HepG2 (cell line): ENCODE measurements around the gene MOAP1. TPM values are rescaled to one million over a fixed set of nuclear protein-coding genes. Genes with fewer than 3 reads are reported as not detected.

Experiments used
- ATAC-seq: fragments of 200-7000 bp; cut with Tn5 transposase; 3 replicates; pipeline ENCODE4 v1.9.1; 2020; ENCODE audit warnings: mild to moderate bottlenecking, moderate library complexity
- BruUV-seq: library from RNA; stranded (reverse); fragments of 400-500 nt; replicated peaks from 2 replicates; lab custom pipeline; 2021; lab: Mats Ljungman, UMichigan
- CTCF ChIA-PET: fragments of 300-600 bp; formaldehyde crosslinking; extraction: SDS; loops from one replicate; lab custom pipeline; 2021; ENCODE audit warnings: low total read pairs, inconsistent platforms, low intra/inter-chr PET ratio; lab: Yijun Ruan, JAX
- POLR2A ChIA-PET: fragments of 350-600 bp; sonication (Branson Sonifier 250); formaldehyde crosslinking; loops from one replicate; lab custom pipeline; 2020; ENCODE audit warnings: antibody characterized with exemption, inconsistent platforms; lab: Yijun Ruan, JAX
- DNase-seq: peaks from one replicate; pipeline ENCODE4 v3.0.0-alpha.2; 2015; ENCODE audit warnings: low spot score
- FAIRE-seq: peaks from 3 replicates; lab custom pipeline; 2011; peaks lifted over from hg19 to GRCh38; lab: Jason Lieb, UNC
- H2AFZ ChIP-seq: one replicate; pipeline ENCODE4 v1.6.1; 2011; ENCODE audit warnings: low read length, inconsistent platforms
- H3K27ac ChIP-seq: fragments of 300-600 bp; 3 replicates; pipeline ENCODE4 v1.8.0; 2011; ENCODE audit warnings: mixed run types, mild to moderate bottlenecking, mixed read lengths, low read length, inconsistent platforms; ENCODE audit not compliant: insufficient read depth; ENCODE audit errors: extremely low read length
- H3K27me3 ChIP-seq, 2 experiments: fragments of 200-600 bp in 1 of 2; 2 replicates in 1 of 2; 3 replicates in 1 of 2; pipeline versions ENCODE4 v1.6.0 to v1.8.0; 2011; ENCODE audit warnings: low read length in 2 of 2, mild to moderate bottlenecking in 2 of 2, moderate library complexity in 2 of 2, inconsistent platforms in 1 of 2; ENCODE audit not compliant: insufficient read depth in 2 of 2, control insufficient read depth in 1 of 2
- H3K36me3 ChIP-seq, 2 experiments: fragments of 200-600 bp in 1 of 2; replicated peaks in 1 of 2; 2 replicates in 1 of 2; 3 replicates in 1 of 2; pipeline versions ENCODE4 v1.5.1 to v1.8.0; 2011; ENCODE audit warnings: low read length in 2 of 2, inconsistent platforms in 1 of 2; ENCODE audit not compliant: insufficient read depth in 2 of 2, control insufficient read depth in 1 of 2
- H3K4me1 ChIP-seq: 2 replicates; pipeline ENCODE4 v1.5.1; 2012; ENCODE audit warnings: low read length, inconsistent platforms; ENCODE audit not compliant: insufficient read depth
- H3K4me2 ChIP-seq: 2 replicates; pipeline ENCODE4 v1.6.0; 2011; ENCODE audit warnings: low read depth, low read length, inconsistent platforms
- H3K4me3 ChIP-seq, 3 experiments: fragments of 200-600 bp in 1 of 3; sonication (generic), shearing (Covaris generic) in 1 of 3; replicated peaks in 1 of 3; 2 replicates each; pipeline ENCODE4 v1.5.1; 2011 to 2016; ENCODE audit warnings: low read length in 3 of 3, inconsistent platforms in 2 of 3, low read depth in 2 of 3, mild to moderate bottlenecking in 2 of 3, control low read depth in 1 of 3, mixed read lengths in 1 of 3; ENCODE audit not compliant: insufficient read depth in 1 of 3
- H3K79me2 ChIP-seq: one replicate; pipeline ENCODE4 v1.6.1; 2011; ENCODE audit warnings: low read length, inconsistent platforms; ENCODE audit not compliant: insufficient read depth
- H3K9ac ChIP-seq: 2 replicates; pipeline ENCODE4 v1.6.0; 2011; ENCODE audit warnings: mild to moderate bottlenecking, low read depth, low read length, inconsistent platforms; ENCODE audit not compliant: insufficient read depth
- H3K9me3 ChIP-seq: 2 replicates; pipeline ENCODE4 v1.5.1; 2012; ENCODE audit warnings: mild to moderate bottlenecking, low read length
- H4K20me1 ChIP-seq: 2 replicates; pipeline ENCODE4 v1.6.0; 2011; ENCODE audit warnings: inconsistent platforms, mild to moderate bottlenecking, low read length, moderate library complexity; ENCODE audit not compliant: insufficient read depth
- ELF1 ChIP-seq: sonication (generic); formaldehyde crosslinking; IDR thresholded peaks from 2 replicates; pipeline ENCODE4 v1.4.0; 2020; ENCODE audit warnings: missing genetic modification reagents
- ESRRA ChIP-seq: sonication (generic); formaldehyde crosslinking; IDR thresholded peaks from 2 replicates; pipeline ENCODE4 v1.5.1; 2020; ENCODE audit warnings: mild to moderate bottlenecking, low read depth, missing genetic modification reagents
- GABPB1 ChIP-seq: IDR thresholded peaks from 2 replicates; pipeline ENCODE4 v1.6.1; 2016; ENCODE audit warnings: mild to moderate bottlenecking, missing genetic modification reagents, moderate library complexity, missing compliant biosample characterization
- IRF1 ChIP-seq: sonication (generic); formaldehyde crosslinking; IDR thresholded peaks from 2 replicates; pipeline ENCODE4 v1.4.0; 2020; ENCODE audit warnings: low read depth, mild to moderate bottlenecking, missing genetic modification reagents
- LBX2 ChIP-seq: sonication (generic); formaldehyde crosslinking; IDR thresholded peaks from 2 replicates; pipeline ENCODE4 v1.5.0; 2020; ENCODE audit warnings: missing genetic modification reagents, mild to moderate bottlenecking, borderline replicate concordance
- NFYC ChIP-seq: IDR thresholded peaks from 2 replicates; pipeline ENCODE4 v1.6.1; 2016; ENCODE audit warnings: missing genetic modification reagents, missing compliant biosample characterization
- PCBP2 ChIP-seq: fragments of 200-400 bp; formaldehyde crosslinking; optimal IDR thresholded peaks from 2 replicates; pipeline ENCODE3; 2018; ENCODE audit warnings: low read length, low read depth; ENCODE audit not compliant: poor library complexity, severe bottlenecking
- RFX3 ChIP-seq: IDR thresholded peaks from 2 replicates; pipeline ENCODE4 v1.6.1; 2016; ENCODE audit warnings: missing biosample characterization, missing genetic modification reagents
- RFXAP ChIP-seq: sonication (generic); formaldehyde crosslinking; IDR thresholded peaks from 2 replicates; pipeline ENCODE4 v1.4.0; 2020; ENCODE audit warnings: missing genetic modification reagents, borderline replicate concordance
- SRSF1 ChIP-seq: fragments of 200-400 bp; formaldehyde crosslinking; optimal IDR thresholded peaks from 2 replicates; pipeline ENCODE3; 2017; ENCODE audit warnings: mild to moderate bottlenecking, low read depth, low read length, moderate library complexity
- STAT5B ChIP-seq: sonication (generic); formaldehyde crosslinking; IDR thresholded peaks from 2 replicates; pipeline ENCODE4 v1.4.0; 2020; ENCODE audit warnings: missing genetic modification reagents
- ZBTB3 ChIP-seq: sonication (generic); formaldehyde crosslinking; IDR thresholded peaks from 2 replicates; pipeline ENCODE4 v1.4.0; 2020; ENCODE audit warnings: low read depth, mild to moderate bottlenecking, moderate library complexity, missing genetic modification reagents, borderline replicate concordance
- ZIK1 ChIP-seq: sonication (generic); formaldehyde crosslinking; IDR thresholded peaks from 2 replicates; pipeline ENCODE4 v1.5.0; 2020; ENCODE audit warnings: mild to moderate bottlenecking, low read depth, missing genetic modification reagents, borderline replicate concordance
- ZNF224 ChIP-seq: sonication (generic); formaldehyde crosslinking; IDR thresholded peaks from 2 replicates; pipeline ENCODE4 v1.5.0; 2020; ENCODE audit warnings: mild to moderate bottlenecking, missing genetic modification reagents
- ZNF264 ChIP-seq: sonication (generic); formaldehyde crosslinking; IDR thresholded peaks from 2 replicates; pipeline ENCODE4 v1.4.0; 2020; ENCODE audit warnings: missing genetic modification reagents
- ZNF510 ChIP-seq: sonication (generic); formaldehyde crosslinking; IDR thresholded peaks from 2 replicates; pipeline ENCODE4 v1.4.0; 2020; ENCODE audit warnings: low read depth, mild to moderate bottlenecking, missing genetic modification reagents
- ZSCAN29 ChIP-seq: sonication (generic); formaldehyde crosslinking; conservative IDR thresholded peaks from 2 replicates; pipeline ENCODE4 v1.4.0; 2020; ENCODE audit warnings: mild to moderate bottlenecking, missing genetic modification reagents
- WGBS: methylation state at CpG from one replicate; pipeline ENCODE4 v1.1.6; 2017; ENCODE audit warnings: low lambda C conversion rate; 5-methylcytosine and 5-hydroxymethylcytosine counted together
- in situ Hi-C: cut with HindIII; loops from 2 replicates; pipeline ENCODE4 v1.10.0; 2017; ENCODE audit warnings: low pct_unique_long_range_greater_than_20kb; ENCODE audit not compliant: extremely low pct_ligation_motif_present
- intact Hi-C: fragments of 100-400 bp; cut with micrococcal nuclease; formaldehyde crosslinking; loops from one replicate; pipeline ENCODE4 v1.10.0; 2022; ENCODE audit not compliant: unreplicated experiment
- polyA plus RNA-seq, 8 experiments: library from polyadenylated mRNA; depleted of rRNA in 3 of 8; stranded (reverse) in 7 of 8; unstranded in 1 of 8; fragments of >200 nt; fragmentation: Illumina TruSeq in 4 of 8; extraction: Trizol in 4 of 8; gene quantifications; 2 replicates each; pipeline versions ENCODE4 v1.2.1 to v1.2.3, GENCODE V29; 2011 to 2016; ENCODE audit warnings: low read depth in 4 of 8, missing spikeins in 1 of 8, mixed read lengths in 1 of 8; ENCODE audit not compliant: insufficient read depth in 1 of 8
- total RNA-seq, 5 experiments: library from RNA; depleted of rRNA; stranded (reverse); fragments of >200 nt; fragmentation: Illumina TruSeq; extraction: Trizol; gene quantifications; 2 replicates each; pipeline ENCODE4 v1.2.3, GENCODE V29; 2016; ENCODE audit warnings: low read depth in 1 of 5
- TF ChIP-seq, protein P1 (sequence below): IDR thresholded peaks from 2 replicates; pipeline ENCODE4 v1.6.1; 2012; ENCODE audit warnings: inconsistent platforms
- TF ChIP-seq, protein P2 (sequence below): sonication (generic); formaldehyde crosslinking; IDR thresholded peaks from 2 replicates; pipeline ENCODE4 v1.5.1; 2020; ENCODE audit warnings: mild to moderate bottlenecking, moderate library complexity, missing genetic modification reagents
- TF ChIP-seq, protein P3 (sequence below): sonication (generic); formaldehyde crosslinking; IDR thresholded peaks from 2 replicates; pipeline ENCODE4 v1.8.1; 2023; ENCODE audit warnings: missing genetic modification reagents, mild to moderate bottlenecking, borderline replicate concordance

Gene MOAP1
- total and polyA plus RNA-seq, 2 of the 13 experiments (the other 11 are each of a cell fraction or from before 2014, with no cell fraction given), result 14.6 to 47.0 TPM

GRCh38 chr14:93150227-93151208 lies 34.2 kb downstream of the MOAP1 start:
- DNase-seq (peak; percentile 63), FAIRE-seq (peak; percentile 37), ATAC-seq (peak; percentile 94)
- in situ Hi-C loops, result no loop called here
- ChIA-PET CTCF (no interaction called here), POLR2A (no interaction called here)
- Histone ChIP-seq H3K9ac (peak overlapping the region; percentile 24; the same call in 1 of the 2 replicates), H3K4me2 (peak overlapping the region; percentile 73), H3K27ac (peak overlapping the region; percentile 16), H4K20me1 (no peaks in the 10 kb centered on the region), H3K9me3 (no peaks in the 10 kb centered on the region), H3K4me3 (peak overlapping the region; percentile 30 to 54 (median 42); a peak in 3 of 6 replicates), H3K36me3 (no peaks in the 10 kb centered on the region), H2AFZ (peak overlapping the region; percentile 32), H3K27me3 (no peaks in the 10 kb centered on the region), H3K4me1 (peaks cover 65% of the 10 kb centered on the region), H3K79me2 (no peaks in the 10 kb centered on the region)
- intact Hi-C loops, result no loop called here
- WGBS, result 26% methylated on average over 16 of the region's 16 CpGs
- BruUV-seq, result no TSS peak
- no peak for TF ChIP-seq ZNF510 (CRISPR knock-in tag)
- TF ChIP-seq ZSCAN29 (CRISPR knock-in tag), result no peak
- TF ChIP-seq ZIK1, result no peak
- TF ChIP-seq SRSF1, result no peak
- no peak for TF ChIP-seq GABPB1
- TF ChIP-seq ELF1, result 0 out of 2 replicates have a peak, but pooled peaks have one; percentile 42
- TF ChIP-seq IRF1, result no peak
- TF ChIP-seq ZNF224 (CRISPR knock-in tag), result no peak
- peak; percentile 86 for TF ChIP-seq RFX3 (CRISPR knock-in tag)
- no peak for TF ChIP-seq ESRRA (CRISPR knock-in tag)
- TF ChIP-seq RFXAP (CRISPR knock-in tag), result 0 out of 2 replicates have a peak, but pooled peaks have one; percentile 62
- TF ChIP-seq STAT5B (CRISPR knock-in tag), result no peak
- TF ChIP-seq, protein P1, sequence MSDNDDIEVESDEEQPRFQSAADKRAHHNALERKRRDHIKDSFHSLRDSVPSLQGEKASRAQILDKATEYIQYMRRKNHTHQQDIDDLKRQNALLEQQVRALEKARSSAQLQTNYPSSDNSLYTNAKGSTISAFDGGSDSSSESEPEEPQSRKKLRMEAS, result peak; percentile 40; the same call in 1 of the 2 replicates
- TF ChIP-seq LBX2 (CRISPR knock-in tag), result no peak
- TF ChIP-seq, protein P2, sequence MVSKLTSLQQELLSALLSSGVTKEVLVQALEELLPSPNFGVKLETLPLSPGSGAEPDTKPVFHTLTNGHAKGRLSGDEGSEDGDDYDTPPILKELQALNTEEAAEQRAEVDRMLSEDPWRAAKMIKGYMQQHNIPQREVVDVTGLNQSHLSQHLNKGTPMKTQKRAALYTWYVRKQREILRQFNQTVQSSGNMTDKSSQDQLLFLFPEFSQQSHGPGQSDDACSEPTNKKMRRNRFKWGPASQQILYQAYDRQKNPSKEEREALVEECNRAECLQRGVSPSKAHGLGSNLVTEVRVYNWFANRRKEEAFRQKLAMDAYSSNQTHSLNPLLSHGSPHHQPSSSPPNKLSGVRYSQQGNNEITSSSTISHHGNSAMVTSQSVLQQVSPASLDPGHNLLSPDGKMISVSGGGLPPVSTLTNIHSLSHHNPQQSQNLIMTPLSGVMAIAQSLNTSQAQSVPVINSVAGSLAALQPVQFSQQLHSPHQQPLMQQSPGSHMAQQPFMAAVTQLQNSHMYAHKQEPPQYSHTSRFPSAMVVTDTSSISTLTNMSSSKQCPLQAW, result no peak
- TF ChIP-seq, protein P3, sequence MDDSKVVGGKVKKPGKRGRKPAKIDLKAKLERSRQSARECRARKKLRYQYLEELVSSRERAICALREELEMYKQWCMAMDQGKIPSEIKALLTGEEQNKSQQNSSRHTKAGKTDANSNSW (CRISPR knock-in tag), result no peak
- peak; percentile 85 for TF ChIP-seq NFYC (CRISPR knock-in tag)
- TF ChIP-seq ZNF264 (CRISPR knock-in tag), result no peak
- no peak for TF ChIP-seq PCBP2
- no peak for TF ChIP-seq ZBTB3
